Activated CD4-positive, alpha-beta T cell treated with anti-CD3 and anti-CD28 coated beads, Interleukin-2, amount 10 ng/mL, durations not matched to agents 7 days and 5 days (primary cell): Measurements from ENCODE around the gene PTPRN2. TPM values are rescaled to one million over a fixed set of nuclear protein-coding genes. Genes with fewer than 3 reads are reported as not detected.

Experiments
- CTCF ChIA-PET: fragments of 350-600 bp; sonication (Branson Sonifier 250); formaldehyde crosslinking; loops from one replicate; lab custom pipeline; 2021; ENCODE audit warnings: antibody characterized with exemption; lab: Charles Lee
- POLR2A ChIA-PET: fragments of 350-600 bp; sonication (Branson Sonifier 250); formaldehyde crosslinking; loops from one replicate; lab custom pipeline; 2021; ENCODE audit warnings: antibody characterized with exemption; lab: Charles Lee
- DNase-seq: peaks from one replicate; pipeline ENCODE4 v3.0.0-alpha.2; 2020
- H3K27ac Mint-ChIP-seq: one replicate; pipeline ENCODE4 v1.8.0; 2021; ENCODE audit warnings: mild to moderate bottlenecking, moderate library complexity, mixed read lengths
- H3K27me3 Mint-ChIP-seq: one replicate; pipeline ENCODE4 v1.8.0; 2021; ENCODE audit warnings: mixed read lengths
- H3K36me3 Mint-ChIP-seq: one replicate; pipeline ENCODE4 v1.8.0; 2021; ENCODE audit warnings: low read depth, mixed read lengths
- H3K4me1 Mint-ChIP-seq: one replicate; pipeline ENCODE4 v1.8.0; 2021; ENCODE audit warnings: mixed read lengths
- H3K4me3 Mint-ChIP-seq: one replicate; pipeline ENCODE4 v1.8.0; 2021; ENCODE audit warnings: mild to moderate bottlenecking, moderate library complexity, mixed read lengths
- H3K9me3 Mint-ChIP-seq: one replicate; pipeline ENCODE4 v1.8.0; 2021; ENCODE audit warnings: mixed read lengths
- total RNA-seq, 2 experiments: library from RNA; stranded (reverse); gene quantifications; one replicate each; pipeline ENCODE4 v1.2.3, GENCODE V29; 2021

The PTPRN2 gene
- total RNA-seq, 2 experiments from 2014 or later, result 2.6 to 2.7 TPM

GRCh38 chr7:157722137-157723060 is 865.2 kb downstream of the PTPRN2 start:
- Mint-ChIP-seq H3K27ac (no peak overlapping the region), H3K4me1 (no peaks in the 10 kb centered on the region), H3K9me3 (no peaks in the 10 kb centered on the region), H3K27me3 (peaks cover 3% of the 10 kb centered on the region), H3K4me3 (no peak overlapping the region), H3K36me3 (no peaks in the 10 kb centered on the region)
- DNase-seq, result no peak
- ChIA-PET POLR2A (no interaction called here), CTCF (no interaction called here)

DNA sequence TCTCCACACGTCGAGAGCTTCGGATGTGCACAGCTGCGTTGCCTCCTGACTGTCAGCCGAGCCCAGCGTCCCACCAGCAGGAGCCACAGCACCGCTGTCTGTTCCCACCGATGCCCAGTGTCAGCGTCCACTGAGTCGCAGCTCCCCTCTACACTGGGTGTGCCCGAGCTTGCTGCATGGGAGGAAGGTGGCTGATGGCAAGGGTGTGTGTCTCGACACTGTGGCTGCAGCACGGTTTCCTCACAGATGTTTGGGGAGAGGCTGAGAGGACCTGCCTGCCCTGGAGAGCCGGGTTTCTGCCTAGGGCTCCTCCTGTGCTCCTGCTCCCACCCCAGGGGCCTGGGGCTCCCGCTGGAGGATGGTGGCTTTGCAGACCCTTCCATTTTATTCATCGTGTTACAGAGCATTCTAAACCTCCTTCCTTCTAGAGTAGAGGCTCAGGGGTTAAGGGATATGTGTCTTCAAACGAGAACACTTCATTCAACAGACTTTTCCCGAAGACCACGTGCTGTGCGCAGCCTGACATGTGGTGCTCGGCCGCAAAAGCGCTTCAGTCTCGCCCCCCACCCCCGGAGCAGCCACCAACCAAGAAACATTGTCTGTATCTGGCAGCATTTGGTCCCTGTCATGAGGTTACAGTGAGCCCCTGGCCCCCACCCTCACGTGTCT is 866.0 kb downstream of the PTPRN2 start:
- ChIA-PET POLR2A (no interaction called here), CTCF (no interaction called here)
- Mint-ChIP-seq H3K36me3 (no peaks in the 10 kb centered on the region), H3K27me3 (peaks cover 3% of the 10 kb centered on the region), H3K27ac (no peak overlapping the region), H3K4me1 (no peaks in the 10 kb centered on the region), H3K9me3 (no peaks in the 10 kb centered on the region), H3K4me3 (no peak overlapping the region)
- DNase-seq, result no peak

GRCh38 chr7:157719705-157720655 is 867.6 kb downstream of the PTPRN2 start:
- H3K4me1 Mint-ChIP-seq, result no peaks in the 10 kb centered on the region
- DNase-seq, result no peak
- no peak overlapping the region for H3K4me3 Mint-ChIP-seq
- no peaks in the 10 kb centered on the region for H3K9me3 Mint-ChIP-seq
- no peak overlapping the region for H3K27ac Mint-ChIP-seq
- H3K36me3 Mint-ChIP-seq, result no peaks in the 10 kb centered on the region
- POLR2A ChIA-PET, result no interaction called here
- CTCF ChIA-PET, result no interaction called here
- H3K27me3 Mint-ChIP-seq, result peaks cover 3% of the 10 kb centered on the region

DNA sequence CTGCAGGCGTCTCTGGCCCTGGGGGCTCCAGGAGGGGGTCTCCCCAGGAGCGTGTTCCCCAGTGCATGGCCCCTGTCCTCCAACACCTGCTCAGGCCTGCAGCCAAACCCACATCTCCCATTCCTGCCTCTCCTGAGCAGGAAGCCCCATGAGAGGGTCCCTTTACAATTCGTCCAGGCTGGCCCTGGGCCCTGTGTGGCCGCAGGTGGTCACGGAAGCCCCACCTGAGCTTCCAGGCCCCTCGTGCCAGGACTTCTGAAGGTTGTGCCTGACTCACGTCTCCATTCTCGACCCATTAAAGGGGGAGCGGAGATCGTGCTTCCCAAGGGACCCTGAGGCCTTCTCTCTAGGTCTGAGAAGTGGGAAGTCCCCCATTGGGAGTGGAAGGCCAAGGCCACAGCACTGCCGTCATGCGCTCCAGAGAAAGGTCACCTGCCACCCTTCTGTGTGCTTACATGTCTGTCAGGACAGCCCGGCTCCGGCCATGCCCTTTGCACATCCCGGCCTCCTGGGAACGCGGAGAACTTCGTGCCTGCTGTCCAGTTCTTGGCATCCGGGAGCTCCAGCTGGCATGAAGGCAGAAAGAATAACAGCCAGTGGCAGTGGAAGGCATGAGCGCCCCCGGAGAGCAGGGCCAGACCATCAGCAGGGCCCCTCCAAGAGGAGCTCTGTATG is 868.5 kb downstream of the PTPRN2 start:
- Mint-ChIP-seq H3K4me3 (no peak overlapping the region), H3K4me1 (no peaks in the 10 kb centered on the region), H3K27me3 (peaks cover 3% of the 10 kb centered on the region), H3K9me3 (no peaks in the 10 kb centered on the region), H3K27ac (no peak overlapping the region), H3K36me3 (no peaks in the 10 kb centered on the region)
- ChIA-PET CTCF (no interaction called here), POLR2A (no interaction called here)
- DNase-seq, result no peak

- Mint-ChIP-seq H3K27ac (no peak overlapping the region), H3K4me1 (no peaks in the 10 kb centered on the region), H3K4me3 (no peak overlapping the region), H3K36me3 (no peaks in the 10 kb centered on the region), H3K27me3 (no peaks in the 10 kb centered on the region), H3K9me3 (no peaks in the 10 kb centered on the region)
- DNase-seq, result no peak
- ChIA-PET CTCF (no interaction called here), POLR2A (no interaction called here)
These were observed 869.2 kb downstream of the PTPRN2 start for GRCh38 chr7:157718303-157719007.

- no peak overlapping the region for H3K27ac Mint-ChIP-seq
- no peaks in the 10 kb centered on the region for H3K36me3 Mint-ChIP-seq
- CTCF ChIA-PET, result no interaction called here
- no peaks in the 10 kb centered on the region for H3K9me3 Mint-ChIP-seq
- H3K27me3 Mint-ChIP-seq, result no peaks in the 10 kb centered on the region
- H3K4me1 Mint-ChIP-seq, result no peaks in the 10 kb centered on the region
- POLR2A ChIA-PET, result no interaction called here
- DNase-seq, result no peak
- H3K4me3 Mint-ChIP-seq, result no peak overlapping the region
These were observed 870.1 kb downstream of the PTPRN2 start for GRCh38 chr7:157717211-157718174.

DNA sequence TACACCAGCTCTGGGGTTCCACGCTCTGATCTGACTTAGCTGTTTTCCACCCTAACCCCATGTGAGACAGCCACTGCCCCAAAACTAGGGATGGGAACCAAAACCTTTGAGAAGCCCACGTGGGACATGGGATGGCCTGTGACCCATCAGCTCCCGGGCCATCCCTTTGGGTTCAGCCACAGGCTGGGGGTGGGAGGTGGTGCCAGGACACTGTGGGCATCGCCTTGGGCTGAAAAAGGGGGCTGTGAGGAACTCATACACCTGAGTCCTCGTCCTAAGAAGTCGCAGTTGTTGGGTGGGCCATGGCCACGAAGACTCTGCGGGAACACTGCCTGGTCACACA is 871.7 kb downstream of the PTPRN2 start:
- H3K27me3 Mint-ChIP-seq, result no peaks in the 10 kb centered on the region
- no peaks in the 10 kb centered on the region for H3K4me1 Mint-ChIP-seq
- no peak for DNase-seq
- no peaks in the 10 kb centered on the region for H3K36me3 Mint-ChIP-seq
- no peak overlapping the region for H3K4me3 Mint-ChIP-seq
- POLR2A ChIA-PET, result no interaction called here
- no peaks in the 10 kb centered on the region for H3K9me3 Mint-ChIP-seq
- no peak overlapping the region for H3K27ac Mint-ChIP-seq
- CTCF ChIA-PET, result no interaction called here

DNA sequence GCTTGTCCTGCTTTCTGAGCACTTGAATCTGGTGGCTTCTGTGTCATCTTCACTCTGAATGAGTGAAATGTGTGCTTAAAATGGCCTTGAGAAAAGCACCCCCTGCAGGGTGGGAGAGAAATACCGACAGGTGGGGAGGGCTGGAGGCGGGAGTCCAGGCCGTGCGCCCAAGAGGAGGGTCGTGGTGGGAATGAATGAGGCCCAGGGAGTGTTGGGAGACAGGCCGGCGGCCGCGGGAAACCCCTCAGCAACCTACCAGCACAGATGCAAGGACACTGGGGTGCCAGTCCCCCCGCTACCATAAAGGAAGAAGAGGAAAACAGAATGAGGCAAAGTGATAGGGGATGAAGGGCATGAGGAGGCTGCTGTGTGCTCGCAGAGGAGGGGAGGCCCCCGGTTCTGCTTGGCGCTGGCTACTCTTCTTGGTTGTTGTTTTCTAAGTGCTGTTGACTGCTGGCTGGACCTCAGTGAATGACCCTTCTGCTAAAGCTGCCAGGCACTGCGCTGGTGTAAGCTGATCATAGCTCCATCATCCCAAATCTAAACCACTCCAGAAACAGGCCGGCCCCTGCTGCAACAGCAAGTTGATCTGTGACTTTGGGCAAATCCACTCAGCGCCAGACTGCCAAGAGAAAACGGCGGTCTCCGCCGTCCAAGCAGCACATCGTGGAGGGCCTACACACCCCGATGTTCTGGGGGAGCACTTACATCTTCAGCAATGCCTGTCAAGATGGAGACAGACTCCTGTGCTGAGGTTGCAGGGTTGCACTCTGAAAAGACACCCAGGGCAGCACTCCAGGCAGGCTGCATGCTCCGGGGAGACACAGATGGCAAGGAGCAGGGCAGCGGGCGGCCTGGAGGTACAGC is 872.3 kb downstream of the PTPRN2 start:
- CTCF ChIA-PET, result no interaction called here
- Mint-ChIP-seq H3K4me1 (no peaks in the 10 kb centered on the region), H3K27me3 (no peaks in the 10 kb centered on the region), H3K36me3 (no peaks in the 10 kb centered on the region), H3K27ac (no peak overlapping the region), H3K9me3 (no peaks in the 10 kb centered on the region), H3K4me3 (no peak overlapping the region)
- no peak for DNase-seq
- POLR2A ChIA-PET, result no interaction called here

GRCh38 chr7:157714166-157715070 is 873.2 kb downstream of the PTPRN2 start:
- Mint-ChIP-seq H3K27me3 (no peaks in the 10 kb centered on the region), H3K9me3 (no peaks in the 10 kb centered on the region), H3K4me3 (no peak overlapping the region), H3K36me3 (no peaks in the 10 kb centered on the region), H3K4me1 (no peaks in the 10 kb centered on the region), H3K27ac (no peak overlapping the region)
- CTCF ChIA-PET, result no interaction called here
- POLR2A ChIA-PET, result no interaction called here
- no peak for DNase-seq

DNA sequence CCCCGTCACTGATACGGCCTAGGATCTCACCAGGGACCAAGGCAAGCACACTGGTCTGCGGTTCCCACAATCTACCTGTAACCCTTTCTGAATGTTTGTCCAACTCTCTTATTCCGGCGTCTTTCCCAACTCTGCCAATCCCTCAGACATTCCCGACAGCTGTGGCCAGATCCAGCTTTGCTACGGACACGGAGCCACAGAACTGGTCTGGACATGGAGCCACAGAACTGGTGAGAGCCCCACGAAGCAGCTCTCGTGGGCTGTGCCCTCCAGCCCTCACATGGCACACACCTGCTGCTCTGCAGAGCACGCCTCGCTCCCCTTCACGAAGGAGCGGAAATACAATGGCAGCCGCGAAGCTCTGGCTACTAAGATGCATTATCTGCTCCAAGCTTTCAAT is 874.0 kb downstream of the PTPRN2 start:
- H3K27ac Mint-ChIP-seq, result no peak overlapping the region
- POLR2A ChIA-PET, result no interaction called here

More for the DNA sequence above, 874.0 kb downstream of the PTPRN2 start:
- Mint-ChIP-seq H3K36me3 (no peaks in the 10 kb centered on the region), H3K27me3 (no peaks in the 10 kb centered on the region), H3K4me1 (no peaks in the 10 kb centered on the region), H3K4me3 (no peak overlapping the region), H3K9me3 (no peaks in the 10 kb centered on the region)
- no peak for DNase-seq
- CTCF ChIA-PET, result no interaction called here
